GM13977 (cell line): Measurements from ENCODE around the gene UNC5B.

ENCODE experiments used
- DNase-seq: peaks from one replicate; pipeline ENCODE4 v3.0.0; 2012; ENCODE audit warnings: low spot score
- in situ Hi-C: fragments of 300-500 bp; cut with MboI; formaldehyde crosslinking; loops from one replicate; pipeline ENCODE4 v1.12.0; 2022; ENCODE audit warnings: low sequenced_read_pairs, low pct_unique_long_range_greater_than_20kb, mixed read lengths, inconsistent platforms; ENCODE audit not compliant: unreplicated experiment
- TF ChIP-seq, protein P1 (sequence below): IDR thresholded peaks from 2 replicates; pipeline ENCODE4 v1.5.1; 2012; ENCODE audit warnings: mild to moderate bottlenecking, control low read depth; ENCODE audit not compliant: insufficient read depth; ENCODE audit errors: extremely low read depth, missing control alignments

Gene UNC5B

GRCh38 chr10:71326464-71326881 is 114.1 kb downstream of the UNC5B start:
- DNase-seq: no peak
- in situ Hi-C loops: no loop called here
- TF ChIP-seq, protein P1, sequence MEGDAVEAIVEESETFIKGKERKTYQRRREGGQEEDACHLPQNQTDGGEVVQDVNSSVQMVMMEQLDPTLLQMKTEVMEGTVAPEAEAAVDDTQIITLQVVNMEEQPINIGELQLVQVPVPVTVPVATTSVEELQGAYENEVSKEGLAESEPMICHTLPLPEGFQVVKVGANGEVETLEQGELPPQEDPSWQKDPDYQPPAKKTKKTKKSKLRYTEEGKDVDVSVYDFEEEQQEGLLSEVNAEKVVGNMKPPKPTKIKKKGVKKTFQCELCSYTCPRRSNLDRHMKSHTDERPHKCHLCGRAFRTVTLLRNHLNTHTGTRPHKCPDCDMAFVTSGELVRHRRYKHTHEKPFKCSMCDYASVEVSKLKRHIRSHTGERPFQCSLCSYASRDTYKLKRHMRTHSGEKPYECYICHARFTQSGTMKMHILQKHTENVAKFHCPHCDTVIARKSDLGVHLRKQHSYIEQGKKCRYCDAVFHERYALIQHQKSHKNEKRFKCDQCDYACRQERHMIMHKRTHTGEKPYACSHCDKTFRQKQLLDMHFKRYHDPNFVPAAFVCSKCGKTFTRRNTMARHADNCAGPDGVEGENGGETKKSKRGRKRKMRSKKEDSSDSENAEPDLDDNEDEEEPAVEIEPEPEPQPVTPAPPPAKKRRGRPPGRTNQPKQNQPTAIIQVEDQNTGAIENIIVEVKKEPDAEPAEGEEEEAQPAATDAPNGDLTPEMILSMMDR: no peak

DNA sequence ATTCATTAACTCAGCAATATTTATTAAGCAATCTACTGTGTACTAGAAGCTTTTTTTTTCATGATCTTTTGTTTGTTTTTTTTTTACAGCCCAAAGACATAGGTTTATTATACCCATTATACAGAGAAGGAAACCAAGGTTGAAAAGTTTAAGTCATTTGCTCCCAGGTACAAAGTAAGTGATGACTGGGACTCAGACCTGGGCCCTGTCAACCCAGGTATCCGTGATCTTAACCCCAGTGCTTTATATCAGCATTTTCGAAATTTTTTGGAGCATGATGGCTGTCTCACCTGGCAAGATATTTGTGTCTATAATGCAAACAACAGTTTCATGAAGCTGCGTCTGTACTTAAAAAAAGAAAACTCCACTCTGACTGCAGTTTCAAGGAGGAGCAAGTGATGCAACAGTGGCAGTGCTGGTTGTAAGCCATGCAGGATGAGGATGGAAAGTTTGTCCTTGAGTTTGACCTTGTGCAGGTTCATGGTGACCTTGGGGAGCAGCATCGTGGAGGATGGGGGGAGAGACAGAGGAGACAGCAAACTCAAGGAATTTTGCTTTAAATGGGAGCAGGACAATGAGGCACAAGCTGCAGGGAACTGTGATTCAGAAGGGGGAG is 118.5 kb downstream of the UNC5B start:
- in situ Hi-C loops: no loop called here
- DNase-seq: no peak
- TF ChIP-seq, protein P1: no peak

DNA sequence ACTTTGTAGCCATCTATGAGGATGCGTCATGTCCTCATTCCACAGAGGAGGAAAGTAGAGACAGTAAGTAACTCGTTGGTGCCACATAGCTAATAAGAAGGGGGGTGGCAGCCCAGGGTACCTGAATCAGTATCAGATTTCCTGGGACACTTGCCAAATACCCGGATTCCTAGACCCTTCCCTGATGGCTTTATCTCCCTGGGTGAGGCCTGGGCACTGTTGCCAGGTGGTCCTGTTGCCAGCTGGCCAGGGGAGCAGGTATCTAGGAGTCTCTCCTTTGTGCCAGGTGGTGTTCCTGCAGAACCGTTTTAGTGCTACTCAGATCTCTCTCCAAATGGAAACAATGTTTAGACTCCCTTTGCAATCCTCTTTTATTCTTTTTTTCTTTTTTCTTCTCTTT is 119.4 kb downstream of the UNC5B start:
- in situ Hi-C loops: no loop called here
- DNase-seq: no peak
- TF ChIP-seq, protein P1: no peak

DNA sequence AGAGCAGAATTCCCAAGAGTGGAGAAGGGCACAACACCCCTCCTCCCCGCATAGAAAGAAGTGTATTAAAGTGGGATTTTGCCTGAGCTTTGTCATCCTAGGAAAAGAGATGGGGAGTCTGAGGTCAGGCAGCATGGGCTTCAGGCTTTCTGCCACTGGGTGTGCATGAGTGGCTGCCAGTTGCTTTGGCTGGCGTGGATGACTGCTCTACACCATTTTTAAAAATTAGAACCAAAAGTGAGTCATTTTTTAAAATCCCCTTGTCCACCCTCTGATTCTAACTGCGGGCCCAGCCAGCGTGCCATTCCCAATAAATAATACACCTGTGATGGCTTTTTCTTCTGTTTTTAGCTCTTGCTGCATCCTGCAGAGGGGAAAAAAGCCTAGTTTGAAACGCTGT is 120.1 kb downstream of the UNC5B start:
- DNase-seq: no peak
- in situ Hi-C loops: no loop called here

DNA sequence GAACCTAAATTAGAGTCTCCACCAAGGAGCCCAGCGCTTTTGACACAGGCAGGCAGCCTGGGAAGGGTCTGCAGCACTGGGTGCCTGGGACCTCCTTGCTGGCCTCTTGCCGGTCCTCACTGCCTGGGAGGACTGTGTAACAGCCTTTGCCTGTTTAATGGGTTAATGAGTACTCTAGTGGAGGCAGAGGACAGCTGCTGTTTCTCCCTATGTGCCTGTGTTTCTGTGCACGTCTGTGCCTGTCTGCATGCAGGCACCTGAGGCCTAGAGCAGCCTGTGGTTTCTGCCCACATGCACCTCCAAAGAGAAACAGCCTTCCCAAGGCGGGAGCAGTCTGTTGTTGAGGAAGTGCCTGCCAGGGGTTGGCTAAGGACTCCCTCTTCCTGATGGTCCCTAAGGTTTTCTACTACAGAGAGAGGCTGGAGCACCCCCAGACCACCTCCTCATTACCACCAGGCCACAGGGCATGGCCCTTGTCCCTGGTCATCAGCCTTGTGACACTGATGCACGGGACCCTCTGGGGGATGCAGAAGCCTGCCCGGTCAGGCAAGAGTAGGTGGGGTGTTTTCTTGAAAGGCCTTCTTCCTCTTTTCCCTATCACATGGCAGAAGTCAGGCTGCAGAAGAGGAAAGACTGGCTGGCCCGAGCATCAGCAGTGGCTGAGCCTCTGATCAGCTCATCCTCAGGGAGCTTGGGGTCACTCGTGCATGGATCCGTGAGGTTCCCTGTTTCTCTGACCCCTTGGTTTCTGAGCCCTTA is 120.9 kb downstream of the UNC5B start:
- no peak for DNase-seq
- TF ChIP-seq, protein P1: no peak
- in situ Hi-C loops: no loop called here

More for the DNA sequence above, 120.1 kb downstream of the UNC5B start:
- TF ChIP-seq, protein P1: no peak

DNA sequence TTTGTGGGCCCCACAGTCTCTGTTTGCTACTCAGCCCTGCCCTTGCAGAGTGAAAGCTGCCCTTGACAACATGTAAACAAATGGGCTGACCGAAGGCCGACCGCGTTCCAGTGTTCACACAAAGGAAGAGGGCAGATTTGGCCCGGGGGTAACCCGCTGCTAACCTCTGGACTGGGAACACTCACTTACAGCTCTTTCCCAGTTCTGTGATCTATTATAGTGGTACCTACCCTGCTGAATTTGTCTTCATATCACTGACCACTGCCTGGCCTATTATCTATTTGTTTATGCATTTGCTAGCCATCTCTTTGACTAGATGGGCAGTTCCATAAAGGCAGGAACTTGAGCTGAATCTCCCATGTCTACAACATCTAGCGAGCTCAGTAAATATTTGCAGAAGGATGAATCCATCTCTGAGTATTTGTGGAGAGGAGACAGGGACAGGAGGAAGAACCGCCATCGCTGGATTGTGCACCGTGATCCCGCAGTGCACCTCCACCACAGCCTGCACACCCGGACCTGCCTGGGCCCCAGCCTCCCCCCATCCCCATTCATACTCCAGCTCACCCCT is 121.9 kb downstream of the UNC5B start:
- in situ Hi-C loops: no loop called here
- TF ChIP-seq, protein P1: no peak
- no peak for DNase-seq
